Hematopoietic multipotent progenitor cell (in vitro differentiated cells): ENCODE results near the gene CSRP2. TPM values are rescaled to one million over a fixed set of nuclear protein-coding genes. Genes with fewer than 3 reads are reported as not detected.

Source experiments
- DNase-seq, 3 donors: peaks; one replicate each; pipeline ENCODE4 v3.0.0-alpha.2; 2011 to 2015; ENCODE audit warnings: low read depth in 2 of 3, low spot score in 2 of 3
- total RNA-seq: library from RNA; depleted of rRNA; stranded (reverse); fragments of >200 nt; gene quantifications from one replicate; pipeline ENCODE4 v1.2.3, GENCODE V29; 2012

CSRP2 gene
- 0.54 TPM for total RNA-seq

- peak; percentile 7 to 80 (median 79) for DNase-seq
These were observed at the start of gene CSRP2 for GRCh38 chr12:76878899-76879709. Gene CSRP2, minus strand, starts transcription at chr12:76879019. Its CDS starts 12,759 bp downstream, at chr12:76866260.

DNA sequence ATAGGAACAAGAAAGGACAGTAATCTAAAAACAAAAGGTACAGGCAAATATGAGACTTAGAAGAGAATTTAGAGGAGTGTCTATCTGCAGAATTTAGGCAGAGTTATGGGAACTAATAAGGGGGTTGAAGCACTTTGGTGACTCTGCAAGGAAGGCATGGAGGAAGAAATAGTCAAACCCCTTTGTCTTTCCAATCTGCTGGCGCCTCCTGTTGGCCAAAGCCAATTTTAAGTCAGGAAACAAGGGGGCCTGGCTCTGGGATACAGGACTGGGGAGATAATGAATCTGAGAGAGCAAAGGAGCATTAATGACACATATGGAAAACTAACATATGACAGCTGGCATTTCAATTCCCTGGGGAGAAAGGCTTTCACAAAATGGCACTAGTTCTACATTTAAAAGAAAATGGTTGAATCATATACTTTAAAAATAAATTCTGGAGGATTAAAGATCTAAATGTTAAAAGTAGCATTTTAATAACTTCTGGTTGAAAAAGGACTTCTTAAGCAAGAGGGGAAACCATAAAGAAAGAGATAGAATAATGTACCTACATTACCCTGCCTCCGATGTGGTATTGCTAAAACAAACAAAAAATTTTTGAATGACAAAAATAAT is 48.5 kb upstream of the CSRP2 start:
- peak in 2 of 3 donors; percentile 36 to 63 for DNase-seq

- DNase-seq: no peak
These were observed 46.3 kb upstream of the CSRP2 start for GRCh38 chr12:76925135-76925534.

DNA sequence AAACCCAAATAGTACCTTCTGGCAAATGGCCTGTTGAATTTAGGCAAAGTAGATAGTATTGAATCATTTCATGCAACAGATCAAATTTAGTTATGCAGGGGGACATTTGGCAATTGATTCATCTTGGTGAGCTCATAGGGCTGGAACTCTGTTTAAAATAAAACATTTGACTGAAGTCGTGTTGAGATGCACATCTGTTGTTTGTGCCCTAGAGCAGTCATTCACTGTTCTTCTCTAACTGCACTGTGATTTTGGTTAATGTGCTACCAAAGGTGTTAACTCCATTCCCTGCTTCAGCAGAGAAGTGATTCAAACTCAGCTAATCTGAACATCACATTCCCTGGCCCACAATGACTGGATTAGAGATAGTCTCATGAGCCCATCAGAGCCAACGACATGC is 44.0 kb upstream of the CSRP2 start:
- DNase-seq: no peak

DNA sequence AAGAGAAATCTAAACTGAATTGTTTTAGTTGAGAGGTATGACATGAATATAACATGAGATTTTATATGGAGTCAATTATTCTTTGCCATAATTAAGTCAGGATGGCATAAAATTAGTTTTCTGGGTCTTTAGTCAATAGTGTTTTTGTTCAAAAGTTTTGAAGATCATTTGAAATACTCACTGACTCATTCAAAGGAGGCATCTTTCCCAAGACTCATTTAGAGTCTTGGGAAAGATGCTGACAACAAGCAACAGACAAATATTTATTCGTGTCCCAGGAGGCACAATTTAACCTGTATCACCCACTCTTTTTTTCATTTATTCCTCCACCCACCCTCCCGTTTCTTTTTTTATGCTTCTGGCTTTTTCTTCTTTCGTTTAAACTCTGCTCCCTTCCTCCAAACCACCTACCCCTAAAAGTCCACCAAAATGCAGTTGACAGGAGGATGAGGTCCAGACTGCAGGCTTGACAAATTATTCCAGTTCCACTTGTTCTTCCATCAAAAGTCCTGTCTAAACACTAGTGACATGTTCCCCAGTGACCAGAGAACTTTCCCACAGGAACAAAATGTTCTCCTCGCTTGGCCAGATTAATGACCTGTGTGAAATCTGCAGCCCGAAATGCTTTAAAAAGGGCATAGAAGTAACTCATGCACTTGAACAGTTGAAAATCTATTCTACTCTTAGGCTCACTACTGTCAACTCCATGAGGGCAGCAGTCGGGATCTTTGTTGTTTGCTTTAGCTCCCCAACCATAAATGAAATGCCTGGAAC is 43.3 kb upstream of the CSRP2 start:
- DNase-seq: no peak

DNA sequence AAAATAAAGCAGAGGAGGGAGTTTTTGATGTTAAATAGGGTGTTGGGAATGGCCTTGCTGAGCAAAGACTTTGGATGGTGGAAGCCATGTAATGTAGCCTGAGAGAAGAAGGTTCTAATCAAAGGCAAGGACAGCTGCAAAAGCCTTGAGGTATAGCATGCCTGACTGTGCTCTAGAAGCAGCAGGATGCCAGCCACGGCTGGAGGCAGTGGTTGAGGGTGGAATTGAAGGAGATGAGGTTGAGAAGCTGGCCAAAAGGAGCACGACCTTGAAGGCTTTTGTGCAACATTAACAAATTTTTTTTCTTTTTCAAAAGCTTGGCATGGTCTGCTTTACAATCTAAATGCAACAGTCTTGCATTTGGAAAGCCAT is 42.3 kb upstream of the CSRP2 start:
- no peak for DNase-seq

DNA sequence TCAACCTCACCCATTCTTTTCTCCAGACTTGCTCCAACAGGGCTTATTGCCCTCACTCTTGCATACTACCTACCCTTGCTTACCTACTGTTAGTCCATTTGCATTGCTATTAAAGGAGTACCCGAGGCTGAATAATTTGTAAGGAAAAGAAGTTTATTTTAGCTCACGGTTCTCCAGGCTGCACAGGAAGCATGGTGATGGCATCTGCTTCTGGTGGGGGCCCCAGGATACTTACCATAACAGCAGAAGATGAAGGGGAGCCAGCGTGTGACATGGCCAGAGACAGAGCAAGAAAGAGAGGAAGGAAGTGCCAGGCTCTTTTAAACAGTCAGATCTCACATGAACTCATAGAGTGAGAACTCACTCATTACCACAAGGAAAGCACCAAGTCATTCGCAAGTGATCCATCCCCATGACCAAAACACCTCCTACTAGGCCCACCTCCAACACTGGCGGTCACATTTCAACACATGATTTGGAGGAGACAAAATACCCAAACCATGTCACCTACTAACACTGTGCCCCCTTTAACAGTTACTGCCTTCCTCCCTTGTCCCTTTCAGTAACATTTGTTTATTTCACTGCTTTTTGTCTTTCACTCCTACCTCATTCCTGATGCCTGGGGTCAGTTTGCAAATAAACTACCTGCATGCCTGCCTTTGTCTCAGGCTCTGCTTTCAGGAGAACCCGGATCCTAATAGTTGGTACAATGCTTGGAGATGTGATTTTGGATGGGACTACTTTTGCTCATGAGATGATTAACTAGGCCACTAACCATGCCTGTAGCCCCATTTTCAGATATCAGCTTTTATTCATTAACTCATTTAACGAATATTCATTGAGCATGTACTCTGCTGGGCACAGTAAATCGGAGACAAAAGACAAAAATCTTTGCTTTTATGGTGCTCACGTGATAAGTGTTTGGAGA is 41.6 kb upstream of the CSRP2 start:
- peak in 2 of 3 donors; percentile 58 to 86 for DNase-seq

DNA sequence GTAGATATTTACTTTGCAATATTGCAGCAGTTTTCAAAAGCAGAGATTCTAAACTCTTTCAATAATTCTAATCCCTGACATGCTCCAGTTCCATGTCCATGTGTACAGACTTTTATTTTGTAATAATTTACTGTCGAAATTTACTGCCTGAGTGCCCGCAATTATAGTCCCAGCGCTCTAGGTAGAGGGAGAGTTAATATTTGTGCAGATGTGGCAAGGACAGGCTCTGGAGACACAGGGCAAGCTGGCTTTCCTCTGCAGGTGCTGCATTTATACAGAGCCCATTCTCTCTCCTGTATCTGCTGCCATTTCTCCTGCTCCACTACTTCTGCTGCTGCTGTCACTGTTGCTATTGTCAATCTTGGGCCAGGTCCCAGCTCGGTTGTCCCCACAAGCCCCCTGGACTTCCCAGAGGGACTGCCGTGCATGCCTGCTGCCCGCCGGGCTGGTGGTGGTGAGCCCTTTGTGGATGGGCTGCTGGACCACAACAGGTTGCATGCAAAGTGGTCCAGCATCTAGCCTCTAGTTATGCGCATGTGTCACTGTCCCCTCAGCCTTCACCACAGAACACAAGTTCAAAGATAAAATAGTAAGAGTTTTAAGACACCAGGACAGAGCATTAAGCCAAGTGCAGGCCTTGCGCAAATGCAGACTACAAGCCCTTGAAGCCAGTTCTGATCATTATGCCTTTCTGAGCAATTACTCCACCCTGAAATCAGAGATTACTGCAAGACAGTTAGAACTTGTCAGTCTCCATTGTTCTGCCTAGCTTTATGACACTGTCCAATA is 40.8 kb upstream of the CSRP2 start:
- peak in 1 of 3 donors; percentile 3 for DNase-seq

DNA sequence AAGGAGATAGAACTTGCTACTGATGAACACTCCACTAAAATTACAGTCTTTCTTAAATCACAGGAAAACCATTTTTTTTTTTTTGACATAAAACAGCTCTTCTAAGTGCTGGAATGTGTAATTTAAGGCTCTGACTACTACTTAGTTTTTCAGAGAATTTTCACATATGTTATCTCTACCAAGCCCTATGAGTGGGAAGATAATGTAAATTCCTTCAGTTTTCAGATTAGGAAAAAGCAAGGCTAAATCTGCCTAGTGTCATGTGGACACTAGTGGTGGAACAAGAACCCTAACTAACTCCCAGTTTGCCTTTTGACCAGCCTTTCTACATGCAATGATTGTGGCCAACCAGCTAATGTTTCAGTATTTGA is 37.3 kb upstream of the CSRP2 start:
- no peak for DNase-seq

GRCh38 chr12:76915361-76916169 is 36.7 kb upstream of the CSRP2 start:
- no peak for DNase-seq

DNA sequence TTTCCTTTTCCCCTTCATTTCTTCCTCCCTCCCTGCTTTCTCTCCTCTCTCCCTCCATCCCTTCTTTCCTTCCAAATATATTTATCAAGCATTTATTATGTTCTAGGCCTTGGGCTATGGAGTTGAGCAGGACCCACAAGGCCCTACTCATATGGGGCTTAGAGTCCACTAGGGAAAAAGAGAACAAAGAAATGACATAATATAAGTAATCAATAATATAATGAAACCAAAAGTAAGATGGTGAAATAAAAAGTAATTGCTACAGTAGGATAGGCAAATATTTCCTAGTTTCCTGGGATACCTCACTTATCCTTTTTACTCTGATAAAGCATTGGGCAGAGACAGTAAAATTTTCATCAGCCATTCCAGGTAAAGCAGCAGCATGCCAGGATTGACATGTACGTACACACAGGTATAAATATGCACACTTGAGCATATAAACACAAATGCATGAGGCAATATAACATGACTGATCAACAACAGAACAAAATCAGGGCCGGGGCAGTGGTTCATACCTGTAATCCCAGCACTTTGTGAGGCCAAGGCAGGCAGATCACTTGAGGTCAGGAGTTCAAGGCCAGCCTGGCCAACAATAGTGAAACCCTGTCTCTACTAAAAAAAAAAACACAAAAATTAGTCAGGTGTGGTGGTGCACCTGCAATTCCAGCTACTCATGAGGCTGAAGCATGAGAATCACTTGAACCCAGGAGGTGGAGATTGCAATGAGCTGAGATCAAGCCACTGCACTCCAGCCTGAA is 35.5 kb upstream of the CSRP2 start:
- no peak for DNase-seq

DNA sequence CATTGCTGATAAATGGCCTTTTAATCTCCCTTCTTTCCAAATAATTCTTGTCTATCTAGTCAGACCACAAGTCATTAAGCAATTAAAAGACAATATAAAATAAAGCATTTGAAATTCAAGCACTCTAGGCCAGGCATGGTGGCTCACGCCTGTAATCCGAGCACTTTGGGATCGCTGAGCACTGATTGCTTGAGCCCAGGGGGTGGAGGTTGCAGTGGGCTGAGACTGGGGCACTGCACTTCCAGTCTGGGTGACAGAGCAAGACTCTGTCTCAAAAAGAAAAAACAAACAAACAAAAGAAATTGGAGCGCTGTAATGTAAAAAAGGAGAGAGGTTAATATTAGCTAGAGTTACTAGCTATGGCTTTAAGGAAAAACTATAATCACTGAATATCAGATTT is 30.5 kb upstream of the CSRP2 start:
- DNase-seq: no peak

GRCh38 chr12:76908303-76909017 is 29.6 kb upstream of the CSRP2 start:
- DNase-seq: no peak

DNA sequence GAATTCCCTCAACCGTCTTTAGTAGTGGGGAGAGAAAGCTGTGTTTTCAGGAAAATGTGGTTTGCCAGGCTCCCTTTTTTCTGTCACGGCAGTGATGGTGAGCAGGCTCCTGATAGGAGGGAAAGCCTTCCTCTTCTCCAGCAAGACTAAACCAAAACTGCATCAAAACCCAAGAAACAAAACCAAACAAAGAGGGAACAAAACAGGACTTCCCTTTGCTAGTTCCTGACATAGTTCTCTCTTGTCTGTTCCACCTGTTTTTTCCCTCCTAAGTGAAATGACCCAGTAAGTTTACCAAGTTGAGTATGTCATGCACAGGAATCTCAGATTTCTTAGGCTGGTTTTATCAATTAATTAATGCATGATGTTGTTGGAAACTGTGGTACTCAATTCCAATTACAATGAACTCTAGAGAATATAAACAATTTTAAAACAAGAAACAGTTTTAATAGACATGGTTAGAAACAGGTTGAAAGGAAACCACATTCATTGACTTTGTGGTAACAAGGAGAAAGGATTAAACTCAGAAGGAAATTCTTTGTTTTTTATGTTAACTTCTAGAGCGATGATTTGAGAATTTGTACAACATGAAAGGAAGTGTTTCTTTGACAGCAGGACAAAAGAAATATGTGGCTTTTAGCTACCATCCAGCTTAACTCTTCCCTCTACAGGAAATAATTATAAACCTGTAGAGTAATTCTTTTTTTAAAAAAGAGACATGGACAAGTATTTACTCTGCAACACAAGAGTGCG is 23.0 kb upstream of the CSRP2 start:
- DNase-seq: peak in 2 of 3 donors; percentile 4 to 55

GRCh38 chr12:76899522-76899921 is 20.7 kb upstream of the CSRP2 start:
- DNase-seq: no peak

- DNase-seq: no peak
These were observed 19.6 kb upstream of the CSRP2 start for GRCh38 chr12:76898442-76898841.

- DNase-seq: no peak
These were observed 17.5 kb upstream of the CSRP2 start for GRCh38 chr12:76896274-76896673.
